ENCODE measurements around the gene MVB12A.
A peak's percentile ranks its signal among the peaks of the same experiment; 100 is the strongest.

The MVB12A gene
- 9.2 reads per million, percentile 30 among the genes with 10 or more reads in this experiment for total RNA-seq

DNA sequence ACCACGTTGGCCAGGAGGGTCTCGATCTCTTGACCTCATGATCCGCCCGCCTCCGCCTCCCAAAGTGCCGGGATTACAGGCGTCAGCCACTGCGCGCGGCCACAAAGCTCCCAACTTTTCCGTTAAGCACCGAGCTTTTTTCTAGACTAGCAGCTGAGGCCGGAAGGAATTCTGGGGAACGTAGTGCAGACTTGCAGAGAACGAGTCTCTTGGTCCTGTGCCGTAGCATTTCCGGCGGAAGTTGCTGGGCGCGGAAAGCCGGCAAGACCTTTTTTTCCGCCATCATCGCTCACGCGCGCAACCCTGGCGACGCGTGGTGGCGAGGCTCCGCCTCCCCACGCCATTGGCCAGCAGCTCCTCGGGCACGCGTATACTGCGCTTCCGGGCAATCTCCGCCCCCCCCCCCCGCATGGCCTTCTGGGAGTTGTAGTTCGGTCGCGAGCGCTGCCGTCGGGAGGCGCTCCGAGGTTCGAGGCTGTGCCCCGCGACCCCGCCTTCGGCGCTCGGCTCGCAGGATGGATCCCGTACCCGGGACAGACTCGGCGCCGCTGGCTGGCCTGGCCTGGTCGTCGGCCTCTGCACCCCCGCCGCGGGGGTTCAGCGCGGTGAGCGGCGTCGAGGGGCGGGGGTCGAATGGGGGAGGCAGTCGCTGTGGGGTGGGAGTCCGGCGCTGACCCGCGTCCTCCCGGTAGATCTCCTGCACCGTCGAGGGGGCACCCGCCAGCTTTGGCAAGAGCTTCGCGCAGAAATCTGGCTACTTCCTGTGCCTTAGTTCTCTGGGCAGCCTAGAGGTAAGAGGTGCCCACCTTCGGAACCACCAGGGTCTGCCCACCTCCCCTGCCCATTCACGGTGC lies at the start of gene MVB12A:
MVB12A (plus strand) TSS at position 427 of the 854 bp plus-strand sequence; CDS start at position 516, 89 bp downstream.
- DNase-seq = peak; percentile 94

DNA sequence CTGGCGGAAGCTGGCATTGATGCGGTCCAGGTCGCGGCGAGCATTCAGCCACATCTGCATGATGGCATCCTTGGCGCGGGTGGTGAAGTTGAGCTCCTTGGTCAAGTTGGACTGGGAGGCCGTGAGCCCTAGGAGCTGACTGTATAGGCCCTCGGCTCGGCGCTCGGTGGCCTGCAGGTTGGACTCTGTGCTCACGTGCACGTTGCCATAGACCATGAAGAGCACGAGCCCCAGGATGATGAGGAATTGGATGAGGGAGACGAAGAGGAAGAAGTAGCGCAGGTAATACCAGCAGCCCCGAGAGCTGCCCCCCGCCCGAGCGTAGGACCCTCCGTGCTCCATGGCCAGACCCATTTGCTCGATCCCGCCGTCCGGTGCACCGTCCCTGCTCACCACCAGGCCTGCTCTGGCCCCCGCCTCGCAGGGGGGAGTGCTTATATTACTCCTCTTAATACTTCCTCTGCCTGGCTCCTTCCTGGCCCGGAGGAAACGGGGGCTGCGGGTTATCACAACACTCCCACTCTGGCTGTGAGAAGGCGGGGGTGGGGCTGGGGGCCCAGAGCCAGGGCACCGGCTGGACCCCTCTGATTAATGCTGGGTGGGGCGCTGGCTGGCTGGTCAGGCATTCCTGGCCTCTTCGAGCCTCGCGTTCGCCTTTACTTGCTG lies 42.8 kb upstream of the MVB12A start, which contains the start of gene PLVAP:
PLVAP (minus strand) TSS at position 408 of the 666 bp plus-strand sequence; CDS start at position 354, 54 bp downstream.
- no peak for DNase-seq

GRCh38 chr19:17378271-17378670 lies 41.6 kb upstream of the MVB12A start:
- no peak for DNase-seq

DNA sequence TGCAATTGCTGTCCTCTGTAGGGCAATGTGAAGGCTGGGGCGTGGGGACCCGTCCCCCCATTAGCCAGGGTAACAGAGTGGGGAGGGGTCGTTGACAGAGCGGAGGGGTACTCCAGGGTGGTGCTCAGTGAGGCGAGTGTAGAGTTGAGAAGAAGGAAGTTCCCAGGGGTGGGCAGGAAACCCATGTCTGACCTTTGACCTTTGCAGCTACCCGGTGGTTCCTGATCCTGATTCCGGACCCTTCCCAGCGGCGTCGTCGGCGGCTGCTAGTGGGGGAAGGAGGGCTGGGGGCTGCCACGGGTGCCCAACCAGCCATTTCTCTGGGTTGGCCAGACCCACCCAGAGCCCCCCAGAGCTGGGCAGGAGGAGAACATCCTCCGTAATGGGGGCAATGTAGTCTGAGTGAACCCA lies 40.6 kb upstream of the MVB12A start:
- no peak for DNase-seq

GRCh38 chr19:17380426-17381138 lies 39.3 kb upstream of the MVB12A start:
- DNase-seq = no peak

DNA sequence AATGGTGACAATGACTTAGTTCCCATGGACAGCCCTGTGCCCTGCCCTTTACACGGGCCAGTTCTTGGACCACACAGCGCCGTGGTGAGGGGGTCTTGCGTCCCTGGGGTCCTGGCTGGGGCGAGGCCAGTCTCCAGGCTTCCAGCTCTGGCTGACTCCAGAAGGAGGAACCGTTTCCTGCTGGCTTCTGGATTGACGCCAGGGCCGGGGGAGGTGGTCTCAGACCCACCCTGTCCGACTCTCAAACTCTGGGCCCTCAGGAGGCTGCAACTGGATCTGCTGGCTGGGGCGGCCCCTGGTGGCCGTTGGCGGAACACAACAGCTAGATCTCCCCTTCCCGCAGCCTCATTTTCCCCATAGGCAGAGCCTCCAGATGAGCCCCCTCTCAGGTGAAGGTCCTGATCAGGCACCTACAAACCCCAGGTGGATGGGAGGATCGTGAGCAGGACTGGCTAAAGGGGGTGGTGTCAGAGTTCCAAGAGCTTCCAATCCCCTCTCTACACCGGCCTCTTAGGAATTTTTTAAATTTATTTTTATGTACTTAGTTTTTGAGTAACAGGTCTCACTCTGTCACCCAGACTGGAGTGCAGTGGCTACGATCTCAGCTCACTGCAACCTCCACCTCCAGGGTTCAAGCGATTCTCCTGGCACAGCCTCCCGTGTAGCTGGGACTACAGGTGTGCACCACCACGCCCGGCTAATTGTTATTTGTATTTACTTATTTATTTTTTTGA lies 33.8 kb upstream of the MVB12A start:
- DNase-seq = peak; percentile 48

DNA sequence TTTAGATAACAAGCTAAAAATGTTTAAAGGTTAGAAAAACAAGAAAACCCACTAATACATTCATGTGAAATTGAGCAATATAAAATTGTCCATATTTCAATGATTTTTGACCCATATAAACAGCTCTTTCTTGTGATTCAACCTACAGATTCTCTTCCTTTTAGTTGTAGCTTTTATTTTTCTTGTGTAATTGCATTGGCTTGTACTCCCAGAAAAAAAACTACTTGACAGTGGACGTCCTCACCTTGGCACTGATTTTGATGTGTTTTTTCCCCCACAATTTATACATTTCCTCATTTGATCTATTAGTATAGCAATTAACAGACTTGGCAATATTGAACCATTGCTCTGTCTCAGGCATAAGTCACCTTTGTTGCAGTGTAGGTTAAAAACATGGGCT lies 30.6 kb upstream of the MVB12A start:
- DNase-seq = no peak

GRCh38 chr19:17389957-17390664 lies 29.7 kb upstream of the MVB12A start:
- DNase-seq = no peak

DNA sequence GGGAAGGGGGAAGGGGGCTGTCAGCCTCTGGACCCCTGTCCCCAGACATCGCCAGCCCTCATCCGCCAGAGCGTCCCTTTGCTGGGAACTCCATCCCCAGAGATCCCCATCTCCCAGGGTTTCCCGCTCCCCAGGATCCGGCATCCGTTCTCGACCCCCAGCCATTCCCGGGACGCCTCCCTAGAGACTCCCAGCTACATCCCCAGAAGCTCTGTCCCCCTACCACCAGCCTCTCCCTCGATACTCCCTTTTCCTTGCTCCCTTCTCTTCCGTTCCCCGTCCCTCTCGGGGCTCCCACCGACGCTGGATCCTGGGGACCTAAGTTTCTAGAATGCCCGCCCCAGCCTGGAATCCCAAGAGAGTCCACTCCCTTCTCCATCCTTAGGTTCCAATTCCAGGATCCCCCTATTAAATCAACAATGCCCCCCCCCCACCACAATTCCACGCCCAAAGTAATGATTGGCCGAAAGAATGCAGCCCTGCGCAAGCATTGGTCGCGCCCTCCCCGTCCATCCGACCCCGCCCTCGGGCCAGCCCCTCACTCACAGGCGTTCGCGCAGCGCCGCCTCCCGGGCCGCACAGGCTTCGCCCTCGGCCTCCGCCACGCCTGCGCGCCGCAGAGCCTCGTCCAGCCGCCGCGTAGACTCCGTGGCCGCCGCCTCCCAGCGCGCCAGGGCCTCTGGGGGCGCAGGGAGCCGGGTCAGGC lies 29.0 kb upstream of the MVB12A start:
- DNase-seq = peak; percentile 85

DNA sequence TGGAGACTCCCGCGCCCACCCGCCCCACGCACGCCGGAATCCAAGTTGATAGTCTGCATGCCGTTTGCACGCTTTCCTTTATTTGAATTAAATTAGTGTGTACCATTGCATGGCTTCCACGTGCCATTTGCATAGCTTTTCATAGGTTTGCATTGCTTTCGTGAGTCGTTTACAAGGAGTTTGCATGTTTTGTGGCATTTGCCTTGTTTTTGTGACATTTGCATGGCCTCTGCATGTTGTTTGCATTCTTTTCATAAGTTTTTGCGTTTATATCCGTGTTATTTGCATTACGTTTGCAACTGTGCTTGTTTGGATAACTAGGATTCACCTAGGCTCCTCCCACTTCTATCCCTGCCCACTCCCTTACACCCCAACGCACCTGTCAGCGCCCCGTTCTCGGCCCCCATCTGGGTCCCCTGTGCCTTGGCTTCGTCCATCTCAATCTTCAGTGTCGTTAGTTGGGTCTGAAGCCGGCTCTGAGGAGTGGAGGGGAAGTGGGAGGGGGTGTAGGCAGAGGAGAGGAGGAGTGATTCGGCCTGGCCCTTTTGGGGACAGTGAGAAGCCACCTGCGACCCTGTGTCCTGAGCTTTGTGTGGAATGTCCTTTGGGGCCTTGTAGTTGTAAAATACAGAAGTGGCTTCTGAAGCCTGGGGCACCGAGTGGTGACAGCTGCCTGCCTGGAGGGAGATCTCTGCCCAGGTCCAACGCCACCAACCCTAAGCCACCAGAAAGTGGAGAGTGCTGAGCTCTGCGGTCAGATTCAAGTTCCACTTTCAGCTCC lies 28.3 kb upstream of the MVB12A start:
- DNase-seq = no peak

DNA sequence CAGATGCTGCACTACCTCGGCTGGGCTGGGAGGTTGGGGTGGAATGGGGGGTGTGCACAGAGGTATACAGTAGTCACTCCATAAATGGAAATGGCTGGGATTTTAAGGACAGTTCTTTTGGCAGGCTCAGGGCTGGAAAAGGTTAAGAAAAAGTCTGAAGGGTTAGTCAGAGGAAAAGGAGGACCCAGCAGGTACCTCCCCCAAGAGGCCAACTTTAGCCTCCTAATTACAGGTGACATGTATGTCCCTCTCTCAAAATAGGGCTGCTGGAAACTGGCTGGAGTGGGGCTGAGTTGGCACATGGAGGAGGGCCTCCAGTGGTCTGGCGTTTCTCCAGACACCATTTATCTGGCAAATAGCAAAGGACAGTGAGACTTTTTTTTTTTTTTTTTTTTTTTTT lies 26.8 kb upstream of the MVB12A start:
- DNase-seq = no peak

- DNase-seq = no peak
These were observed 25.9 kb upstream of the MVB12A start, which contains the start of gene CCDC194 for GRCh38 chr19:17393914-17394313. TSS of gene CCDC194 (minus strand) at chr19:17394196. CDS start at chr19:17394158, 38 bp downstream.

GRCh38 chr19:17394891-17395415 lies 24.9 kb upstream of the MVB12A start:
- DNase-seq = peak; percentile 51

DNA sequence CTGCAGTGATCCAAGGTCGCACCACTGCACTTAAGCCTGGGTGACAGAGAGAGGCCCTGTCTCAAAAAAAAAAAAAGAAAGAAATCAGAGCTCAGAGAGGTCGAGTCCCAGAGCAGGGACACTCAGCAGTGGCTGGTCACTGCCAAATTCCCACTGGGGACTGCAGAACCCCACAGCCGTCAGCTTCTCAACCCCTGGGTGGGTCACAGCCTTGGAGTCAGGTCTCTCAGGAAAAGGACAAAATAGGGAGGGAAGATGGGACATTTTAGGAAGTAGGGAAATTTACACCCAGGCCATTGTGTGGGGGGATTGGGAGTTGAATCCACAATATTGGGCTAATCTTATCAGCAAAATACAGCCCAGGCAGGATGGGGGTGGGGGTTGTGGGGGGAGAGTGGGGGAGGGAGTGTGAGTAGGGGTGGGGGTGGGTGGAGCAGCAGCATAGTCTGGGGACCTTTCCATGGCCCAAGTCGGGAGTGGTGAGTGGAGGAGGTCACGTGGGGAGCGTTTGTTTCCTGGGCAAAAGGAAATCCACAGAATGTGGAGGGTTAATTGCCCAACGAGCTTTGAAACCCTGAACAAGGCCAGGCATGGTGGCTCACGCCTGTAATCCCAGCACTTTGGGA lies 20.8 kb upstream of the MVB12A start:
- DNase-seq = no peak

DNA sequence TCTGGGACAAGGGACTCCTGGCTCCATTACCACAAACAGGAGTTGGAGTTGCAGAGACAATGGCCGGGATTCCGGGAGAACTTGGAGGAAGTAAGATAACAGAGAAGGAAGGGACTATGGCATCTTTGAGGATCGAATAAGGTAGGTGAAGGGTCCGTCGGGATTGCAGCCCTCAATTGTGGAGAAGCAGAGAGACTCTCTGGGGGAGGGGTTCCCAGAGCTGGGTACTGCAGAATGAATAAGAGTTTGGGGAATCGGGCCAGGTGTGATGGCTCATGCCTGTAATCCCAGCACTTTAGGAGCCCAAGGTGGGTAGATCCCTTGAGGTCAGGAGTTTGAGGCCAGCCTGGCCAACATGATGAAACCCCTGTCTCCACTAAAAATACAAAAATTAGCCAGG lies 18.2 kb upstream of the MVB12A start:
- DNase-seq = no peak

DNA sequence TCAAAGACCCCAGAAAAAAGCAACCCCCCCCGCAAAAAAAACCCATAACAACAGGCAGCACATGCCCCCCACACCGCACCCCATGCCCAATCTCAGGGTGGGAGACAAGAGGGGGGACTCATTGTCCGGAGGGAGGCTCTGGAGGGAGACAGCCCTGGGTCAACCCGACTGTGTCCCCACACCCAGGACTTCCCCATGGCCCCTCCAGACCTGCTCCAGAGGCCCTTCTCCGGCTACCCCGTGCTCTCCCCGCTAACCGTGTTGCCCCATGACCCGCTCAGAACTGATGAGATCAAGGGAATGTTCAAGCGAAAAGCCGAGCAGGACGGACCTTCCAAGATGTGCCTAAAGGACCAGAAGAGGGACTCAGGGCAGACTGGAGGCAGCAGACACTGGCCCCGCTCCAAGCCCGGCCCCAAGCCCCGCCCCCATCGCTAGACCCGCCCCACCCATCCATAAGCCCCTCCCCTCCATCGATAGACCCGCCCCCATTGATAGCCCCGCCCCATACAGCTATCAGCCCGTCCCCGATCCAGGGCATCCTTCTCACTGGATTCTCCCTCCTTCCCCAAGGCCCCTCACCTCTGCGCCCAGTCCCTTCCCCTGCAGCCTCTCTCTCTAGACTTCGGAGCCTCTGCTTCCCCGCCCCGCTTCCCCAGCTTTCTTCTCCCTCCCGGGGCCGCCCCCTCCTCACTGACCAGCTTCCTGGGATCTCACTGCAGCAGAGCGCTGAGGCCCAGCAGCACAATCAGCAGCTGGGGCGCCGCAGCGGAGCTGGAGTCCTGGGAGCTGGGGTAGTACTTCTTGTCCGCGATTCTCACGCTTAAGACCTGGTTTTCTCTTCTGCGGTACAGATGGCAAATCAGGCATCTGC lies 16.6 kb upstream of the MVB12A start:
- DNase-seq = peak; percentile 36

GRCh38 chr19:17404015-17404414 lies 15.8 kb upstream of the MVB12A start:
- DNase-seq = no peak

DNA sequence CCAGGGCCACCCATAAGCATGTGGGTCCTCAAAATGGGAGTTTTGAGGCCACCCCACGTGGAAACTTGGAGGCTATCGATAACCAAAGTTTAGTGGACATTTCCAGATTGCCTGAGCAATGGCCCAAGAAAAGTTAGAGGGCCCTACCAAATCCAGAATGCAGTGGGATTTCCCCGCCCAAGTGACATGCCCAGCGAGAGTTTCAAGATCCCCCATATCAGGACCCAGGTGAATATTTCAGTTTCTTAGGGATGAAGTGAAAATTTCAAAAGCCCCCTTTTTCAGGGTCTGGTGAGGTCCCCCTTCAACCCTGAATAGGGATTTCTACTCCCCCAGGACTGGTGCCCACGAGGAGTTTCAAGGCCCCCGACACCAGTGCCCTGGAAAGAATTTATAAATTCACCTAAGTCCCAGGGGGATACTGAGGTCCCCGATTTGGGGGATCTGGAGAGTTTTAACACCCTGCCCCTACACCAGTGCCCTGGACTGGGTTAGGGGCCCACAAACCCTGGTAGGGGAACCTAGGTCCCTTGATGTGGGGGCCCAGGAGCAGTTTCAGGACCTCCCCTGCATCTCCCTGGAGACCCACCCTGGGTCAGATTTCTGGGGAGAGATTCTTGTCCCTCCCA lies 15.1 kb upstream of the MVB12A start:
- no peak for DNase-seq

Data from effector CD4-positive, alpha-beta T cell (primary cell).